IPS DF 6.9 (cell line): ENCODE results near the gene CKAP2L.

Experiments
- DNase-seq: peaks from one replicate; pipeline ENCODE4 v3.0.0-alpha.2; 2013; ENCODE audit warnings: low read depth, low spot score
- H3K27ac ChIP-seq: one replicate; pipeline ENCODE4 v1.5.1; 2013; ENCODE audit warnings: low read length, control low read depth
- H3K27me3 ChIP-seq: 2 replicates; pipeline ENCODE4 v1.6.1; 2013; ENCODE audit warnings: mild to moderate bottlenecking, low read length; ENCODE audit not compliant: control insufficient read depth, insufficient read depth
- H3K36me3 ChIP-seq: 2 replicates; pipeline ENCODE4 v1.6.1; 2013; ENCODE audit warnings: low read length; ENCODE audit not compliant: control insufficient read depth, insufficient read depth
- H3K4me1 ChIP-seq: 2 replicates; pipeline ENCODE4 v1.6.1; 2013; ENCODE audit warnings: low read length; ENCODE audit not compliant: control insufficient read depth, insufficient read depth
- H3K4me3 ChIP-seq: 2 replicates; pipeline ENCODE4 v1.5.1; 2013; ENCODE audit warnings: mild to moderate bottlenecking, low read length
- H3K9me3 ChIP-seq: 2 replicates; pipeline ENCODE4 v1.6.1; 2013; ENCODE audit warnings: low read length, inconsistent platforms; ENCODE audit not compliant: control insufficient read depth, insufficient read depth
- WGBS: extraction: QIAGEN DNeasy Blood & Tissue Kit; methylation state at CpG from one replicate; pipeline ENCODE4 v1.1.7; 2013; ENCODE audit warnings: mixed read lengths, missing lambda C conversion rate; ENCODE audit not compliant: insufficient read length, insufficient coverage; 5-methylcytosine and 5-hydroxymethylcytosine counted together

The CKAP2L gene

GRCh38 chr2:112758711-112759110 lies 5.7 kb downstream of the CKAP2L start:
- Histone ChIP-seq H3K4me3 (no peak overlapping the region), H3K4me1 (0 out of 2 replicates have a peak, but pooled peaks cover 1% of the 10 kb centered on the region), H3K36me3 (peaks cover 3% of the 10 kb centered on the region; the same call in 1 of the 2 replicates), H3K27me3 (no peaks in the 10 kb centered on the region), H3K9me3 (no peaks in the 10 kb centered on the region), H3K27ac (no peak overlapping the region)
- no peak for DNase-seq
- WGBS = no CpG with 5 or more reads among the region's 2 CpGs

DNA sequence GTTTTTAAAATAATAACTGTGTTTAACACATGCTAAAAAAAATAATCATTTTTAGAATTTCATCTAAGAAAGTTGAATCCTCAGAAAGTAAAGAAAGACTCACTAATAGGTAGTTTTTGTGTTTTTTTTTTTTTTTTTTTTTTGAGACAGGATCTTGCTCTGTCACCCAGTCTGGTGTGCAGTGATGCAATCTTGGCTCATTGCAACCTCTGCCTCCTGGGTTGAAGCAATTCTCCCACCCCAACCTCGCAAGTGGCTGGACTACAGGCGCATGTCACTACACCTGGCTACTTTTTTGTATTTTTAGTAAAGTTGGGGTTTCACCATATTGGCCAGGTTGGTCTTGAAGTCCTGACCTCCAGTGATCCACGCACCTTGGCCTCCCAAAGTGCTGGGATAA lies 7.1 kb downstream of the CKAP2L start:
- H3K4me1 ChIP-seq = no peaks in the 10 kb centered on the region
- no CpG with 5 or more reads among the region's 3 CpGs for WGBS

GRCh38 chr2:112756207-112756606 lies 8.2 kb downstream of the CKAP2L start:
- no peaks in the 10 kb centered on the region for H3K9me3 ChIP-seq
- no peak overlapping the region for H3K4me3 ChIP-seq
- H3K4me1 ChIP-seq = no peaks in the 10 kb centered on the region
- H3K27ac ChIP-seq = no peak overlapping the region
- H3K36me3 ChIP-seq = peaks cover 3% of the 10 kb centered on the region; the same call in 1 of the 2 replicates
- no CpG with 5 or more reads among the region's 3 CpGs for WGBS
- no peaks in the 10 kb centered on the region for H3K27me3 ChIP-seq
- no peak for DNase-seq

More for the DNA sequence above, 7.1 kb downstream of the CKAP2L start:
- Histone ChIP-seq H3K36me3 (peaks cover 3% of the 10 kb centered on the region; the same call in 1 of the 2 replicates), H3K9me3 (no peaks in the 10 kb centered on the region), H3K27me3 (no peaks in the 10 kb centered on the region), H3K27ac (no peak overlapping the region), H3K4me3 (no peak overlapping the region)
- no peak for DNase-seq

- no peak for DNase-seq
- no CpG with 5 or more reads among the region's 4 CpGs for WGBS
- H3K27ac ChIP-seq = no peak overlapping the region
- peaks cover 3% of the 10 kb centered on the region; the same call in 1 of the 2 replicates for H3K36me3 ChIP-seq
- H3K27me3 ChIP-seq = no peaks in the 10 kb centered on the region
- no peaks in the 10 kb centered on the region for H3K4me1 ChIP-seq
- no peak overlapping the region for H3K4me3 ChIP-seq
- no peaks in the 10 kb centered on the region for H3K9me3 ChIP-seq
Observed at GRCh38 chr2:112755444-112755843, 9.0 kb downstream of the CKAP2L start.

DNA sequence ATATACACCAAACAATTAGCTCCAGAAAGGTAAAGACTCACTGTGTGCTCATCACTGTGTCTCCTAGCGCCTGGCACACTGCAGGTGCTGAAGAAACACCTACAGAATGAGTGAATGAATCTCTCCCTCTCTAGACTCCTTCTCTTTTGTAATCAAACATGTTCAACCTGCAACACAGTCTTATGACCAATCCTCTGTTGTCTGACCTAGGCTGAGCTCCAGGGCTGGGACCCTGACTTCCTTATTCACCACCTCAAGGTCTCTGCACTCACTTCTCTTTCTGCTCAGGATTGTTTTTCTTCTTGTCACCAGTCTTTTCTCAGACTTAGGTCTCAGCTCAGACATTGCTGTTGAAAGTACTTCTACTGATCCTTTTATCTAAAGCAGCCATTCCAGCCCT lies 9.8 kb downstream of the CKAP2L start:
- peaks cover 6% of the 10 kb centered on the region; the same call in 1 of the 2 replicates for H3K36me3 ChIP-seq
- no peaks in the 10 kb centered on the region for H3K4me1 ChIP-seq
- no CpG with 5 or more reads among the region's 1 CpG for WGBS

GRCh38 chr2:112752667-112753066 lies 11.7 kb downstream of the CKAP2L start:
- Histone ChIP-seq H3K36me3 (peaks cover 6% of the 10 kb centered on the region; the same call in 1 of the 2 replicates), H3K9me3 (no peaks in the 10 kb centered on the region), H3K27ac (no peak overlapping the region), H3K4me3 (no peak overlapping the region), H3K4me1 (no peaks in the 10 kb centered on the region), H3K27me3 (no peaks in the 10 kb centered on the region)
- no CpG with 5 or more reads among the region's 4 CpGs for WGBS
- no peak for DNase-seq

More for the DNA sequence above, 9.8 kb downstream of the CKAP2L start:
- Histone ChIP-seq H3K9me3 (no peaks in the 10 kb centered on the region), H3K27me3 (no peaks in the 10 kb centered on the region), H3K4me3 (no peak overlapping the region), H3K27ac (no peak overlapping the region)
- DNase-seq = no peak

GRCh38 chr2:112751451-112752197 lies 12.8 kb downstream of the CKAP2L start:
- DNase-seq = no peak
- Histone ChIP-seq H3K9me3 (no peaks in the 10 kb centered on the region), H3K4me1 (no peaks in the 10 kb centered on the region), H3K4me3 (no peak overlapping the region), H3K27me3 (no peaks in the 10 kb centered on the region), H3K27ac (no peak overlapping the region), H3K36me3 (peaks cover 6% of the 10 kb centered on the region; the same call in 1 of the 2 replicates)

DNA sequence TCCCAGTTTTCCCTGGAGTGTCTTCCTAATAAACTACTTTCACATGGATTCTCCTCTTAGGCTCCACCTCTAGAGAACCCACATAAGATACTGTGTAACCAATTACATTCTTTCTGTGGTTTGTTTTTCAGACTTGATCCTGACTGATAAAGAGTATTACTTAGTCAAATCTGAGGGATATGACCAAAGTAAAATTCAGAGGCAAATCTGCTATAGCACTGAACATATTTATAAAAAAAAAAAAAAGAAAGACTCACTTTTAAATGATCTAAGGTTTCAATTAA lies 13.9 kb downstream of the CKAP2L start:
- H3K27ac ChIP-seq = no peak overlapping the region
- H3K4me1 ChIP-seq = no peaks in the 10 kb centered on the region
- no peak overlapping the region for H3K4me3 ChIP-seq
- no peaks in the 10 kb centered on the region for H3K27me3 ChIP-seq
- no peak for DNase-seq
- peaks cover 6% of the 10 kb centered on the region; the same call in 1 of the 2 replicates for H3K36me3 ChIP-seq
- no peaks in the 10 kb centered on the region for H3K9me3 ChIP-seq

GRCh38 chr2:112749755-112750559 lies 14.5 kb downstream of the CKAP2L start:
- no peak for DNase-seq
- WGBS = no CpG with 5 or more reads among the region's 9 CpGs
- Histone ChIP-seq H3K9me3 (no peaks in the 10 kb centered on the region), H3K4me3 (no peak overlapping the region), H3K27me3 (no peaks in the 10 kb centered on the region), H3K27ac (no peak overlapping the region), H3K4me1 (no peaks in the 10 kb centered on the region), H3K36me3 (peaks cover 6% of the 10 kb centered on the region; the same call in 1 of the 2 replicates)

DNA sequence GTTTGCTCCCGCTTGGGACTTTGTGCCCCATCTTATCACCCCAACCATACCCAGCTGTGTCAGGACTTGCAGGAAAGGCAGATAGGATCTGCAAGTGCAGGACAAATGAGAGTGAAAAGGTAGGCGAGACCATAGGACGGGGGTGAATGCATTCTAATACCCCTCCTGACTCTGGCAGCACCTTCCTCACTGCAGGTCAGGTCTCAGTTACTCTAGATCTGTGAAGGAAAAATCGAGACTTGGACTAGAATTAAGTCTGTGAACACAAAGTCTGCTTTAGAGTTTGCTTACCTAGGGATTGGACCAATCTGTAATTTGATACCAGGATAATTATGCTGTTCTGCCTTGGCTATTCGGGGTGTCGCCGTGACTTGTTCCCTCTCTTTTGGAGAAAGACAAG lies 23.9 kb downstream of the CKAP2L start:
- Histone ChIP-seq H3K4me1 (no peaks in the 10 kb centered on the region), H3K4me3 (no peak overlapping the region), H3K9me3 (no peaks in the 10 kb centered on the region), H3K27ac (no peak overlapping the region), H3K27me3 (no peaks in the 10 kb centered on the region), H3K36me3 (peaks cover 10% of the 10 kb centered on the region)
- no CpG with 5 or more reads among the region's 7 CpGs for WGBS
- DNase-seq = no peak
